GM23338 (cell line): ENCODE results near the gene PPP1R3A.

ENCODE experiments used
- CREB1 ChIP-seq: fragments of 250-450 bp; sonication (Bioruptor Pico); IDR thresholded peaks from 2 replicates; pipeline ENCODE4 v1.5.0; 2020; ENCODE audit warnings: low read depth, mild to moderate bottlenecking, moderate library complexity
- CTCF ChIP-seq, 2 experiments: fragments of 200-600 bp in 1 of 2; sonication (generic) in 1 of 2; conservative IDR thresholded peaks; 2 replicates each; pipeline versions ENCODE4 v1.5.1 to v1.6.1; 2016 to 2017; ENCODE audit warnings: antibody characterized with exemption in 2 of 2, low read depth in 2 of 2, mild to moderate bottlenecking in 2 of 2, moderate library complexity in 1 of 2
- ETS1 ChIP-seq: IDR thresholded peaks from 2 replicates; pipeline ENCODE4 v1.6.1; 2016; ENCODE audit warnings: antibody characterized with exemption
- EZH2 ChIP-seq: fragments of 200-600 bp; sonication (generic); IDR thresholded peaks from one replicate; pipeline ENCODE4 v1.8.0; 2017; ENCODE audit warnings: antibody characterized with exemption, mild to moderate bottlenecking, low read depth; ENCODE audit not compliant: unreplicated experiment
- EZH2phosphoT487 ChIP-seq: fragments of 200-600 bp; sonication (generic); IDR thresholded peaks from one replicate; pipeline ENCODE4 v1.8.1; 2018; ENCODE audit warnings: antibody characterized with exemption; ENCODE audit not compliant: unreplicated experiment
- JUNB ChIP-seq: IDR thresholded peaks from one replicate; pipeline ENCODE4 v1.6.1; 2016; ENCODE audit warnings: antibody characterized with exemption; ENCODE audit not compliant: unreplicated experiment
- NANOG ChIP-seq: IDR thresholded peaks from 2 replicates; pipeline ENCODE4 v1.6.1; 2016; ENCODE audit warnings: antibody characterized with exemption, borderline replicate concordance
- POLR2AphosphoS5 ChIP-seq: IDR thresholded peaks from 2 replicates; pipeline ENCODE4 v1.6.1; 2016; ENCODE audit warnings: antibody characterized with exemption, low read depth
- REST ChIP-seq: IDR thresholded peaks from one replicate; pipeline ENCODE4 v1.6.1; 2018; ENCODE audit warnings: antibody characterized with exemption; ENCODE audit not compliant: unreplicated experiment
- STAT1 ChIP-seq: IDR thresholded peaks from one replicate; pipeline ENCODE4 v1.6.1; 2016; ENCODE audit warnings: antibody characterized with exemption; ENCODE audit not compliant: unreplicated experiment
- ZNF114 ChIP-seq: fragments of 250-450 bp; sonication (Bioruptor Pico); IDR thresholded peaks from 2 replicates; pipeline ENCODE4 v1.5.0; 2020; ENCODE audit warnings: mild to moderate bottlenecking, moderate library complexity
- TF ChIP-seq, protein P1 (sequence below): fragments of 250-450 bp; sonication (Bioruptor Pico); IDR thresholded peaks from 2 replicates; pipeline ENCODE4 v1.5.0; 2020; ENCODE audit warnings: mild to moderate bottlenecking, moderate library complexity

- TF ChIP-seq CTCF (conservative IDR thresholded peaks at IDR 0.05; ENCODE audit: low read depth in 2 of 2) (no peak), REST (no peak), POLR2AphosphoS5 (no peak), EZH2phosphoT487 (no peak), CREB1 (no peak), EZH2 (no peak), JUNB (no peak), NANOG (no peak), STAT1 (no peak), ETS1 (no peak), ZNF114 (no peak)
- TF ChIP-seq, protein P1, sequence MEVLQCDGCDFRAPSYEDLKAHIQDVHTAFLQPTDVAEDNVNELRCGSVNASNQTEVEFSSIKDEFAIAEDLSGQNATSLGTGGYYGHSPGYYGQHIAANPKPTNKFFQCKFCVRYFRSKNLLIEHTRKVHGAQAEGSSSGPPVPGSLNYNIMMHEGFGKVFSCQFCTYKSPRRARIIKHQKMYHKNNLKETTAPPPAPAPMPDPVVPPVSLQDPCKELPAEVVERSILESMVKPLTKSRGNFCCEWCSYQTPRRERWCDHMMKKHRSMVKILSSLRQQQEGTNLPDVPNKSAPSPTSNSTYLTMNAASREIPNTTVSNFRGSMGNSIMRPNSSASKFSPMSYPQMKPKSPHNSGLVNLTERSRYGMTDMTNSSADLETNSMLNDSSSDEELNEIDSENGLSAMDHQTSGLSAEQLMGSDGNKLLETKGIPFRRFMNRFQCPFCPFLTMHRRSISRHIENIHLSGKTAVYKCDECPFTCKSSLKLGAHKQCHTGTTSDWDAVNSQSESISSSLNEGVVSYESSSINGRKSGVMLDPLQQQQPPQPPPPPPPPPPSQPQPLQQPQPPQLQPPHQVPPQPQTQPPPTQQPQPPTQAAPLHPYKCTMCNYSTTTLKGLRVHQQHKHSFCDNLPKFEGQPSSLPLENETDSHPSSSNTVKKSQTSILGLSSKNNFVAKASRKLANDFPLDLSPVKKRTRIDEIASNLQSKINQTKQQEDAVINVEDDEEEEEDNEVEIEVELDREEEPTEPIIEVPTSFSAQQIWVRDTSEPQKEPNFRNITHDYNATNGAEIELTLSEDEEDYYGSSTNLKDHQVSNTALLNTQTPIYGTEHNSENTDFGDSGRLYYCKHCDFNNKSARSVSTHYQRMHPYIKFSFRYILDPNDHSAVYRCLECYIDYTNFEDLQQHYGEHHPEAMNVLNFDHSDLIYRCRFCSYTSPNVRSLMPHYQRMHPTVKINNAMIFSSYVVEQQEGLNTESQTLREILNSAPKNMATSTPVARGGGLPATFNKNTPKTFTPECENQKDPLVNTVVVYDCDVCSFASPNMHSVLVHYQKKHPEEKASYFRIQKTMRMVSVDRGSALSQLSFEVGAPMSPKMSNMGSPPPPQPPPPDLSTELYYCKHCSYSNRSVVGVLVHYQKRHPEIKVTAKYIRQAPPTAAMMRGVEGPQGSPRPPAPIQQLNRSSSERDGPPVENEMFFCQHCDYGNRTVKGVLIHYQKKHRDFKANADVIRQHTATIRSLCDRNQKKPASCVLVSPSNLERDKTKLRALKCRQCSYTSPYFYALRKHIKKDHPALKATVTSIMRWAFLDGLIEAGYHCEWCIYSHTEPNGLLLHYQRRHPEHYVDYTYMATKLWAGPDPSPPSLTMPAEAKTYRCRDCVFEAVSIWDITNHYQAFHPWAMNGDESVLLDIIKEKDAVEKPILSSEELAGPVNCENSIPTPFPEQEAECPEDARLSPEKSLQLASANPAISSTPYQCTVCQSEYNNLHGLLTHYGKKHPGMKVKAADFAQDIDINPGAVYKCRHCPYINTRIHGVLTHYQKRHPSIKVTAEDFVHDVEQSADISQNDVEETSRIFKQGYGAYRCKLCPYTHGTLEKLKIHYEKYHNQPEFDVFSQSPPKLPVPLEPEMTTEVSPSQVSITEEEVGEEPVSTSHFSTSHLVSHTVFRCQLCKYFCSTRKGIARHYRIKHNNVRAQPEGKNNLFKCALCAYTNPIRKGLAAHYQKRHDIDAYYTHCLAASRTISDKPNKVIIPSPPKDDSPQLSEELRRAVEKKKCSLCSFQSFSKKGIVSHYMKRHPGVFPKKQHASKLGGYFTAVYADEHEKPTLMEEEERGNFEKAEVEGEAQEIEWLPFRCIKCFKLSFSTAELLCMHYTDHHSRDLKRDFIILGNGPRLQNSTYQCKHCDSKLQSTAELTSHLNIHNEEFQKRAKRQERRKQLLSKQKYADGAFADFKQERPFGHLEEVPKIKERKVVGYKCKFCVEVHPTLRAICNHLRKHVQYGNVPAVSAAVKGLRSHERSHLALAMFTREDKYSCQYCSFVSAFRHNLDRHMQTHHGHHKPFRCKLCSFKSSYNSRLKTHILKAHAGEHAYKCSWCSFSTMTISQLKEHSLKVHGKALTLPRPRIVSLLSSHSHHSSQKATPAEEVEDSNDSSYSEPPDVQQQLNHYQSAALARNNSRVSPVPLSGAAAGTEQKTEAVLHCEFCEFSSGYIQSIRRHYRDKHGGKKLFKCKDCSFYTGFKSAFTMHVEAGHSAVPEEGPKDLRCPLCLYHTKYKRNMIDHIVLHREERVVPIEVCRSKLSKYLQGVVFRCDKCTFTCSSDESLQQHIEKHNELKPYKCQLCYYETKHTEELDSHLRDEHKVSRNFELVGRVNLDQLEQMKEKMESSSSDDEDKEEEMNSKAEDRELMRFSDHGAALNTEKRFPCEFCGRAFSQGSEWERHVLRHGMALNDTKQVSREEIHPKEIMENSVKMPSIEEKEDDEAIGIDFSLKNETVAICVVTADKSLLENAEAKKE (CRISPR knock-in tag), result no peak
These were observed 27.8 kb downstream of the PPP1R3A start for GRCh38 chr7:113891031-113891350.
